Lower leg skin (tissue), 3 donors: ENCODE results near the gene CSNK1D.

Experiments
- CTCF ChIP-seq, 3 donors: fragments of 450-650 bp; IDR thresholded peaks; one replicate each; pipeline ENCODE4 v1.5.1; 2016; ENCODE audit warnings: antibody characterized with exemption in 3 of 3, mild to moderate bottlenecking in 3 of 3, moderate library complexity in 2 of 3
- POLR2A ChIP-seq, 2 donors: fragments of 450-650 bp; IDR thresholded peaks; one replicate each; pipeline ENCODE4 v1.6.1; 2016 to 2017; ENCODE audit warnings: antibody characterized with exemption in 2 of 2, mild to moderate bottlenecking in 1 of 2, moderate library complexity in 1 of 2

DNA sequence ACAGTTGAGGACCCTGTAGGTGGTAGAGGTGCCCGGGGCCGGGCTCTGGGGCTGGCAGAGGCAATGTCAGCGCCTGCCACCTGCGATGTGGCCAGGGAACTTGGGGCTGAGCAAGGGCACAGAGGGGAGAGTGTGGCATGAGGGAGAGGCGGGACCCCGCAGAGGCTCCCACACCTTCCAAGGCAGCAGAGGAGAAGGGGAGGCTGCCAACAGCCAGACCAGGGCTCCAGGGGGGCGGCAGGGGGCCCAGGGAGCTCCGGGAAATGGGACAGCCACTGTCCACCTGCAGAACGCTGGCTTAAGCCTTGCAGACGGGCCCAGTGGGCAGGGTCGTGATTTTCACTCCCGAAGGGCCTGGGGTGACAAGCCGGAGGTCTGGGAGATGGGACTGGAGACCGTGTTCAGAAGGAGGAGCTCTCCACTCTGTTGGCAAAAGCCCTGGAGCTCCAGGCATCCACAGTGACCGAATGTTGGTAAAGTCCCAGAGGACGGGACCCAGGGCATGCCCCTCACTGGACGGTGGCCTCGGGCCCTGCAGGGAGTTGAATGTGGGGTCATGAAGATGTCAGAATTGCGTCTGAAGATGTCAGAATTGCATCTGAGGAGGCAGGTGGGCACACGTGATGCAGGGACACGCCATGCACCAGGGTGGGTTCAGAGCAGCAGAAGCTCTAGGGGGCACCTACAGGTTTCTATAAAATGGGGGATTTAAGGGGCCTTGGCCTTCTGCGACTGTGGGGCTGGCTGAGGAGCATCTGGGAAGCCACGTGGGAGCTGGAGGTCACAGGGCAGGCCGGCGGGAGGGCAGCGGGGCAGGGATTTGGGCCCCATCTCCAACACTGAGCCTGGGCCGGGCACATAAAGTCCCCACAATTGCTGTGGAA, 25.3 kb upstream of the CSNK1D start:
- TF ChIP-seq CTCF (IDR thresholded peaks at IDR 0.05) (no peak), POLR2A (IDR thresholded peaks at IDR 0.05) (no peak)
